GM18499 (cell line): ENCODE data around the gene BRD3.

ENCODE experiments used
- ATAC-seq: cut with Tn5 transposase; IDR thresholded peaks from one replicate; pipeline ENCODE4 v1.9.1; 2021; ENCODE audit warnings: moderate number of reproducible peaks; ENCODE audit not compliant: insufficient read depth, unreplicated experiment

Gene BRD3

DNA sequence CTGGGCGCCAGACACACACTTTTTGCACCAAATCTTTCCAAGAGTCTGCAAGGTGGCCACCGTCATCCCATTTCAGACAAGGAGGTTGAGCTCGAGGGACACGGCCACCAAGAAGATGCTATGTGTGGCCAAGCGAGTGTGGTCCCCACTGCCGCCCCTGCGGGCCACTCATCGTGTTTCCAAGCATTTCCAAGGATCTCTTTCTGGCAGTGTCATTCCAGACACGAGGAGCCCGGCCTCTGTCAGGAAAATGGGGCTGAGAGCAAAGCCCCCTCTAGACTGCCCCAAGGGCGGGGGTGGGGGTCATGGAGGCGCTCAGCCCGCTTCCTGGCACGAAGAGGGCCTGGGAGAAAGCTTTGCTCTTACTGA, 86.3 kb downstream of the BRD3 start:
- no peak for ATAC-seq

DNA sequence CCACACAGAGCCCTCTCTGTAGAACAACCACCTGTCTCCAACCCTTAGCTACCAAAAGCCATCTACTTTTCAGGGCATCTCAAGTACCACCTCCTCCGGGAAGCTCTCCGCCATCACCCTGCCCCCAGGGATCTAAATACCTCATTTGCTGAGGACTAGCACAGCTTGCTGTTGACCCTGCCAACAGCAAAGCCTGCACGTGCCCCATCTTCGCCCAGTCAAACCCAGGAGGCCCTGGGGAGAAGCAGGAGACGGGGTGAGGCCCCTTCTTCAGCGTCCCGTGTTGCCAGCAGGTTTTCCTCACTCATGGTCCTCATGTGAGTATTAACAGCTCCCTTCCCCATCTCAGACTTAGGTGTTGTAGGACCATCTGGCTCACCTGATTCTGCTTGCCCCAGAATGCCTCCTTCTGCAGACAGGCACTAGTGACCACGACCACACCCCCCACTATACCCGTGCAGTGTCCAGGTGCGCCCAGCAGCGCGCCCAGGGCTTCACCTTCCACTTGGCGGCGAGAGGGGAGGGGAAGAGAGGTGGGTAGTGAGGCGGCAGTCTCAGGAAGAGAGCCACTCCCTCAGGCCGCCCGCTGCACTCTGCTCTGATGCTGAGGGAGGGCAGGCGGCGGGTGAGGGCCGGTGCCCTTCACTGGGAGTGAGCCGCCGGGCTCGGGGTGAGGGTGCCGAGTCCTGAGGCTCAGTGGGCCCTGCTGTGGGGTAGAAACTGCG, 86.8 kb downstream of the BRD3 start:
- ATAC-seq: no peak
